H7 (cell line): ENCODE measurements around the gene SHANK2. TPM values are rescaled to one million over a fixed set of nuclear protein-coding genes. Genes with fewer than 3 reads are reported as not detected.

Experiments
- DNase-seq: peaks from one replicate; pipeline ENCODE4 v3.0.0; 2012
- H3K27me3 ChIP-seq: 2 replicates; pipeline ENCODE4 v1.6.0; 2011; ENCODE audit warnings: mild to moderate bottlenecking, low read length; ENCODE audit not compliant: control insufficient read depth, insufficient read depth
- H3K36me3 ChIP-seq: replicated peaks from 2 replicates; pipeline ENCODE4 v1.5.1; 2011; ENCODE audit warnings: low read length; ENCODE audit not compliant: control insufficient read depth, insufficient read depth
- H3K4me3 ChIP-seq: 2 replicates; pipeline ENCODE4 v1.5.1; 2011; ENCODE audit warnings: low read depth, mild to moderate bottlenecking, control low read depth, low read length, moderate library complexity; ENCODE audit not compliant: insufficient read depth
- total RNA-seq: library from RNA; depleted of rRNA; stranded (reverse); fragments of >200 nt; shearing (Covaris generic); gene quantifications from 2 replicates; pipeline ENCODE4 v1.2.3, GENCODE V29; 2014

SHANK2 gene
- total RNA-seq, 1 experiment from 2014 or later, result 9.7 TPM

DNA sequence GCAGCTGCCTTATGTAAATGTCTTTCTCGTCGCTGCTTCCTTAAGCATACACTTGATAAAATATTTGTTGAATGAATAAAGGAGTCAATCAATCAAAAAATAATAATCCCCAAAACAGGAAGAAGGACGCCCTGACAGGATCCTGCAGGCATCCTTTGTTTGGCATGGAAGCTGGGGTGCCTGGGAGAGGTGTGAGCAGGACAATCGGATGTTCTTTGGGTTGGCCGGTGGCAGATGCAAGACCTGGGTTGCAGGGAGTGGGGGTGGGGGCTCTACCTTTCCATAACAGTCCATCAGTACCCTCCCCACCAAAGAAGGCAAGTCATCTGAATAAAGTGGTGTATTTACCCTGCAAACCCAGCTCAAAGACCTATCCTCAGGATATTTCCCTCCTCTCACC is 1.4 kb upstream of the SHANK2 start:
- DNase-seq, result no peak
- no peaks in the 10 kb centered on the region for H3K36me3 ChIP-seq
- no peak overlapping the region for H3K4me3 ChIP-seq
- peaks cover 11% of the 10 kb centered on the region for H3K27me3 ChIP-seq

- no peaks in the 10 kb centered on the region for H3K36me3 ChIP-seq
- peak; percentile 83 for DNase-seq
- H3K4me3 ChIP-seq, result peak overlapping the region; percentile 92
- H3K27me3 ChIP-seq, result peaks cover 11% of the 10 kb centered on the region
Observed at GRCh38 chr11:71252770-71253730, 673 bp upstream of the SHANK2 start.

DNA sequence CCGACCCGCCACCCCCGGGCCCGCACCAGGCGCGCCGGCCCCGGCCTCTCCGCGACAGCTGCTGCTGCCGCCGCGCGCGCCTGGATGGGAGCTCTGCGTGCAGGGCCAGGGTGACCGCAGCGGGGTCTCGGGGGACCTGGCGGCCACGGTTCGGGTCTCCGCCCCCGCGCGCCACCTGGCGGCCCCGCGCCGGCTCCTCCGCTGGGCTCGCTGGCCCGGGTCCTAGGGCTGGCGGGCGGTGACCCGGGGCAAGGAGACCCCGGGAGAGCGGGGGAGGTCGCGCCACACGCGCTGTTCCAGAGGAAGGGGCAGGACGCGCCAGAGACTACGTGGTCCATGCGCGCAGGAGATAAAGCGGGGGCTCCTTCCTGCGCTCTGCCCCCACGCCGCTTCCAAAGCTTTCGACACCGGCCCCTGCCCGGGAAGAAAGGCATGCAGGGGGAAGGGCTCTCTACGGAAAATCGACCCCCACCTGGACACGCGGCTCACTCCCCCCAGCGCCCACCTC is 562 bp downstream of the SHANK2 start:
- H3K4me3 ChIP-seq, result peak overlapping the region; percentile 92
- peaks cover 11% of the 10 kb centered on the region for H3K27me3 ChIP-seq
- peak; percentile 96 for DNase-seq
- no peaks in the 10 kb centered on the region for H3K36me3 ChIP-seq

GRCh38 chr11:71251151-71251721 is 1.1 kb downstream of the SHANK2 start:
- Histone ChIP-seq H3K36me3 (no peaks in the 10 kb centered on the region), H3K27me3 (peaks cover 11% of the 10 kb centered on the region), H3K4me3 (peak overlapping the region; percentile 92)
- DNase-seq, result peak; percentile 78

DNA sequence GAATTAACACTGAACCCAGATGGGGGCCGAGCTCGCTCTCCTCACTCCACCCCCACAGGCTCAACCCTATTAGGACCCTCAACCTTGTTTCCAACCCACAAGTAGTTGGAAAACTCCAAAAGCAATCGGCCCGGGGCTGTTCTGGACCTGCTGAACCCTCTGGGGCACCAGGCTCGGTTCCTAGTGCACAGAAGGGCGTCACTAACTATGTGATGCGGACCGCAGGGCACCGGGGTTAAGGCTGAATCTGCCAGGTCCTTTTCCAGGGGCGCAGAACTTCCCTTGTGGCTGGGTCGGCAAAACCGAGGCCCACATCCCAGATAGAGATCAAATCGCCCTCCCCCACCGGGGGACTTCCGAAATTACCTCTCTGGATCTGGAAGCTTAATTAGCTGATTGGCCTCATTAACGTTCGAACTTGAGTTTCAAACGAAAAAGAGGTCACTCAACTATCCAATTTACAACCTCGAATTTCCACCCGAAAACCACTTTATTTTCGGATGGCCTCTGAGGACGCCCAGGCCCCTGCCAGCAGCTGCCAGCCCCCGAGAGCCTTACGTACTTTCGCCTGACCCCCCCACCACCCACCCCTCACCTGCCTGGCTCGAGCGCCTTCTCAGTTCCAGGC is 1.7 kb downstream of the SHANK2 start:
- no peaks in the 10 kb centered on the region for H3K36me3 ChIP-seq
- H3K27me3 ChIP-seq, result peaks cover 11% of the 10 kb centered on the region
- peak overlapping the region; percentile 92 for H3K4me3 ChIP-seq
- no peak for DNase-seq

DNA sequence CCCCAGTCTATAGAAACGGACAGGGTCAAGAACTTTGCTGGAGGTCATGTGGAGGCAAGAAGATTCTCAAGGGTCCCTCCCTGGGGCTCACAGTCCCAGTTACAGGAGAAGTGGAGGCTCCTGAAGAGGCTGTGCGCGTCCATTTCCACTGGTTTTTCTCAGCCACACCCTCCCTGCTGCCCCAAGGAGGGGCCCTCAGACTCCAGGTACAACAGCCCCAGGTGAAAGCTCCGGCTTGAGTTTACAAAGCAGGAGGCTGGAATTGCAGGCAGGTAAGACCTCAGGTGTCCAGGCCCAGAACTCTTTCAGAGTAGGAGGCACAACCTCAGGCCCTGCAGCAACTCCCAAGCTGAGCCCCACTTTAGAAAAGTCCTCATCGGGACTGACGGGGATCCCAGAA is 3.1 kb downstream of the SHANK2 start:
- no peak for DNase-seq
- Histone ChIP-seq H3K4me3 (no peak overlapping the region), H3K27me3 (peaks cover 11% of the 10 kb centered on the region), H3K36me3 (no peaks in the 10 kb centered on the region)

- no peak for DNase-seq
- Histone ChIP-seq H3K36me3 (no peaks in the 10 kb centered on the region), H3K4me3 (no peak overlapping the region), H3K27me3 (peaks cover 11% of the 10 kb centered on the region)
Observed at GRCh38 chr11:71248656-71249055, 3.7 kb downstream of the SHANK2 start.

- peaks cover 11% of the 10 kb centered on the region for H3K27me3 ChIP-seq
- DNase-seq, result no peak
- no peaks in the 10 kb centered on the region for H3K36me3 ChIP-seq
- H3K4me3 ChIP-seq, result no peak overlapping the region
Observed at GRCh38 chr11:71248251-71248570, 4.2 kb downstream of the SHANK2 start.

GRCh38 chr11:71247551-71248250 is 4.7 kb downstream of the SHANK2 start:
- Histone ChIP-seq H3K36me3 (no peaks in the 10 kb centered on the region), H3K27me3 (peaks cover 11% of the 10 kb centered on the region), H3K4me3 (no peak overlapping the region)
- DNase-seq, result peak; percentile 76

GRCh38 chr11:71246559-71246958 is 5.8 kb downstream of the SHANK2 start:
- H3K4me3 ChIP-seq, result no peak overlapping the region
- DNase-seq, result peak; percentile 93
- no peaks in the 10 kb centered on the region for H3K36me3 ChIP-seq
- peaks cover 11% of the 10 kb centered on the region for H3K27me3 ChIP-seq

DNA sequence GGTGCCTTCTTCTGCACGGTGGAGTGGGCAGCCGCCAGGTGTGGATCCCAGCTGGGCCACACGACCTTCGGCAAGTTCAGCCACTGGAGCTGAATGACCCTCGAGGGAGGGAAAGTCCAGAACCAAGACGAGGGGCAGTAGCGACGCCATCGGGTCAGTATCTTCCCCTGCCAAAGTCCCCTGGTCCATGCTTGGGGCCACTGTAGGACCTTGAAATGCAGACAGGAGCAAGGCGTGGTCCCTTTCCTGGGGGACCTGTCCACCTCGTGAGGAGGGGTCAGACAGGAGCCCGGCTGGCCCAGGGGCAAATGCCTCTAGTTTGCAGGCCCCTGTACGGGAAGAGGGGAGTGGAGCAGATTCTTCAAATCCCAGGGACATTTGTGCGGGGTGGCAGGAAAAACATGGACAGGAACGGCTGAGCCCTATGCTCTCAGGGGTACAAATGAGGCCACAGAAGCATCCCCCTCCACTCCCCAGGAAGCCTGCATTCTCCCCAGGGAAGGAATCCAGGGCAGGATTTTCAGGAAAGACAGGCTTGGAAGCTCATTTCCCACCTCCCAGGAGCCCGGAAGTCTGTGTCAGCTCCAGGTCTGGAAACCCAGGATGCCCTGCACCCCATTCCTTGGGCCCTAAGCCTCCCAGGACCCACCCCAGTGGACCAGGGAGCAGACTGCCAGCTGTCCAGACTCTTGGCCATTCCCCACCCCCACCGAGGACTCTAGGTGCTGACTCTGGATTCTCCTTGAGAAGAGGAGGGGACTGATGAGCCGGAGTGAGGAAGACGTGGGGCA is 6.6 kb downstream of the SHANK2 start:
- DNase-seq, result peak; percentile 62
- Histone ChIP-seq H3K27me3 (peaks cover 6% of the 10 kb centered on the region), H3K36me3 (no peaks in the 10 kb centered on the region), H3K4me3 (no peak overlapping the region)

GRCh38 chr11:71244116-71244810 is 8.1 kb downstream of the SHANK2 start:
- DNase-seq, result peak; percentile 26
- Histone ChIP-seq H3K27me3 (no peaks in the 10 kb centered on the region), H3K36me3 (peaks cover 2% of the 10 kb centered on the region)

DNA sequence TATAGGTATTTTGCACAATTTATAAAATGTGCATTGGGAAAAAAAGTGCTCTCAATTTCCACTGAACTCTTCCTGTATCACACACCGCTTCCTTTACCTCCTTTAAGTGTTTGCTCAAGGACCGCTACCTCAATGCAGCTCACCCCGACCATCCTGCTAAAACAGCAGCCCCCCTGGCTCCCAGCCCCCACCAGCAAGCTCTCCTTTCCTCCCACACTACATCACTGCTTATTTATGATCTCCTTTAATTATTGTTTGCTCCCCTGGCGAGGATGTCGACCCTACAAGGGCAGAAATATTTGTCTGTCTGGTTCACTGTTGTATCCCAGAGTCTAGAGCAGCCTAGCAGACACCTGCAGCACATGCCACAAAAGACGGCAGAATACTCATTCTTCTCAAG is 10.0 kb downstream of the SHANK2 start:
- Histone ChIP-seq H3K36me3 (peaks cover 3% of the 10 kb centered on the region), H3K27me3 (no peaks in the 10 kb centered on the region), H3K4me3 (no peak overlapping the region)
- DNase-seq, result no peak

More at GRCh38 chr11:71244116-71244810, 8.1 kb downstream of the SHANK2 start:
- no peak overlapping the region for H3K4me3 ChIP-seq
